CD4-positive, alpha-beta T cell (primary cell): ENCODE measurements around the gene KRTAP16-1. TPM values are rescaled to one million over a fixed set of nuclear protein-coding genes. Genes with fewer than 3 reads are reported as not detected.
"Not testable (repeated sequence)": the region's sequence is repeated elsewhere in the genome, so short reads cannot be mapped to it uniquely, and the experiment has no call there.

ENCODE experiments used
- ATAC-seq: fragments of 200-7000 bp; cut with Tn5 transposase; one replicate; pipeline ENCODE4 v1.10.0; 2022; ENCODE audit warnings: mild to moderate bottlenecking; ENCODE audit not compliant: poor library complexity
- CTCF ChIA-PET: fragments of 350-600 bp; sonication (Branson Sonifier 250); formaldehyde crosslinking; loops from one replicate; lab custom pipeline; 2021; ENCODE audit warnings: antibody characterized with exemption, inconsistent platforms; lab: Charles Lee
- POLR2A ChIA-PET: fragments of 350-600 bp; sonication (Branson Sonifier 250); formaldehyde crosslinking; loops from one replicate; lab custom pipeline; 2021; ENCODE audit warnings: antibody characterized with exemption, inconsistent platforms; lab: Charles Lee
- DNase-seq, 14 experiments: peaks; one replicate each; pipeline ENCODE4 v3.0.0-alpha.2; 2013 to 2020; ENCODE audit warnings: mixed read lengths in 2 of 14
- H3K27ac ChIP-seq, 2 donors: one replicate each; pipeline versions ENCODE4 v1.5.1 to v1.7.0; 2013; ENCODE audit warnings: low read length in 2 of 2, low read depth in 1 of 2, mild to moderate bottlenecking in 1 of 2
- H3K27me3 ChIP-seq, 2 experiments: 1 replicate in 1 of 2; 2 replicates in 1 of 2; pipeline versions ENCODE4 v1.6.1 to v1.7.0; 2013; ENCODE audit warnings: low read length in 2 of 2, control low read depth in 1 of 2, mild to moderate bottlenecking in 1 of 2, moderate library complexity in 1 of 2; ENCODE audit not compliant: insufficient read depth in 2 of 2, control insufficient read depth in 1 of 2
- H3K36me3 ChIP-seq: one replicate; pipeline ENCODE4 v1.6.1; 2013; ENCODE audit warnings: low read length, control low read depth; ENCODE audit not compliant: insufficient read depth
- H3K4me1 ChIP-seq: one replicate; pipeline ENCODE4 v1.6.1; 2013; ENCODE audit warnings: low read length, control low read depth; ENCODE audit not compliant: insufficient read depth
- H3K4me3 ChIP-seq: one replicate; pipeline ENCODE4 v1.5.1; 2013; ENCODE audit warnings: mild to moderate bottlenecking, low read length, moderate library complexity
- H3K9me3 ChIP-seq, 2 experiments: 1 replicate in 1 of 2; 2 replicates in 1 of 2; pipeline versions ENCODE4 v1.6.1 to v1.7.0; 2013; ENCODE audit warnings: low read length in 2 of 2, mild to moderate bottlenecking in 2 of 2, control low read depth in 1 of 2, moderate library complexity in 1 of 2; ENCODE audit not compliant: control insufficient read depth in 1 of 2, insufficient read depth in 1 of 2
- H3K27ac Mint-ChIP-seq: one replicate; pipeline ENCODE4 v1.8.0; 2020; ENCODE audit warnings: mixed read lengths
- H3K27me3 Mint-ChIP-seq: one replicate; pipeline ENCODE4 v1.8.0; 2021; ENCODE audit warnings: mixed read lengths
- H3K36me3 Mint-ChIP-seq: one replicate; pipeline ENCODE4 v1.8.0; 2021; ENCODE audit warnings: low read depth, mixed read lengths
- H3K4me1 Mint-ChIP-seq: one replicate; pipeline ENCODE4 v1.8.0; 2021; ENCODE audit warnings: low read depth, mixed read lengths
- H3K4me3 Mint-ChIP-seq: one replicate; pipeline ENCODE4 v1.8.0; 2020; ENCODE audit warnings: mild to moderate bottlenecking, mixed read lengths
- H3K9me3 Mint-ChIP-seq: one replicate; pipeline ENCODE4 v1.8.0; 2020; ENCODE audit warnings: mixed read lengths
- CTCF ChIP-seq: fragments of 200-600 bp; IDR thresholded peaks from one replicate; pipeline ENCODE4 v1.8.0; 2022; ENCODE audit warnings: antibody characterized with exemption, mild to moderate bottlenecking
- intact Hi-C, 2 experiments: fragments of 100-400 bp; cut with DNase I in 1 of 2; cut with micrococcal nuclease in 1 of 2; formaldehyde crosslinking; loops; one replicate each; pipeline versions ENCODE4 v1.15.1 to v1.9.0; 2023 to 2025; cut with DNase I, micrococcal nuclease
- total RNA-seq, 174 experiments: library from RNA in 2 of 174; stranded (reverse) in 2 of 174; gene quantifications; one replicate each; pipeline ENCODE4 v1.2.3 and lab custom pipeline; 2021 to 2026

KRTAP16-1 gene
- total RNA-seq, 2 experiments from 2014 or later = 1.0 to 1.1 TPM

GRCh38 chr17:41271858-41272257, 37.3 kb downstream of the KRTAP16-1 start:
- no peak overlapping the region for H3K27ac ChIP-seq
- H3K4me3 ChIP-seq = no peak overlapping the region
- CTCF ChIA-PET = no interaction called here
- no peak for DNase-seq
- POLR2A ChIA-PET = no interaction called here
- H3K4me1 Mint-ChIP-seq = no peaks in the 10 kb centered on the region
- H3K27me3 ChIP-seq = no peaks in the 10 kb centered on the region
- H3K27ac Mint-ChIP-seq = no peak overlapping the region
- no peak for ATAC-seq
- H3K36me3 Mint-ChIP-seq = no peaks in the 10 kb centered on the region
- intact Hi-C loops = no loop called here
- no peak for TF ChIP-seq CTCF
- H3K9me3 Mint-ChIP-seq = no peaks in the 10 kb centered on the region
- peaks cover 2% of the 10 kb centered on the region for H3K27me3 Mint-ChIP-seq
- no peaks in the 10 kb centered on the region for H3K4me1 ChIP-seq
- H3K36me3 ChIP-seq = no peaks in the 10 kb centered on the region
- no peak overlapping the region for H3K4me3 Mint-ChIP-seq
- no peaks in the 10 kb centered on the region for H3K9me3 ChIP-seq

- H3K4me3 Mint-ChIP-seq, H3K36me3 Mint-ChIP-seq, H3K27ac ChIP-seq, H3K9me3 Mint-ChIP-seq, ATAC-seq, H3K4me1 Mint-ChIP-seq, POLR2A ChIA-PET, H3K27ac Mint-ChIP-seq, H3K36me3 ChIP-seq, H3K4me1 ChIP-seq, H3K27me3 ChIP-seq, H3K4me3 ChIP-seq, H3K27me3 Mint-ChIP-seq, CTCF ChIA-PET, H3K9me3 ChIP-seq, intact Hi-C loops, DNase-seq: not testable (repeated sequence)
Measured at GRCh38 chr17:41271323-41271722, 37.8 kb downstream of the KRTAP16-1 start.

GRCh38 chr17:41267711-41268110, 41.4 kb downstream of the KRTAP16-1 start:
- DNase-seq = no peak
- no peak overlapping the region for H3K27ac ChIP-seq
- TF ChIP-seq CTCF = no peak
- Mint-ChIP-seq H3K9me3 (no peaks in the 10 kb centered on the region), H3K27me3 (peaks cover 7% of the 10 kb centered on the region), H3K4me1 (peaks cover 8% of the 10 kb centered on the region), H3K27ac (no peak overlapping the region), H3K4me3 (no peak overlapping the region), H3K36me3 (no peaks in the 10 kb centered on the region)
- ChIA-PET CTCF (no interaction called here), POLR2A (no interaction called here)
- no peak for ATAC-seq
- no peaks in the 10 kb centered on the region for H3K4me1 ChIP-seq
- H3K9me3 ChIP-seq = no peaks in the 10 kb centered on the region
- H3K36me3 ChIP-seq = no peaks in the 10 kb centered on the region
- no peaks in the 10 kb centered on the region for H3K27me3 ChIP-seq
- H3K4me3 ChIP-seq = no peak overlapping the region
- intact Hi-C loops = no loop called here

GRCh38 chr17:41265078-41265477, 44.0 kb downstream of the KRTAP16-1 start, which contains the start of gene KRTAP9-6:
Gene KRTAP9-6, plus strand, starts transcription at chr17:41265378. Its CDS starts 0 bp downstream, at chr17:41265378.
- no peak for TF ChIP-seq CTCF

More at GRCh38 chr17:41265078-41265477, 44.0 kb downstream of the KRTAP16-1 start, which contains the start of gene KRTAP9-6:
- no peaks in the 10 kb centered on the region for H3K27me3 ChIP-seq
- ChIA-PET CTCF (no interaction called here), POLR2A (no interaction called here)
- ATAC-seq (no peak), DNase-seq (no peak)
- intact Hi-C loops = no loop called here
- H3K27ac Mint-ChIP-seq = no peak within 1 kb of the TSS
- H3K9me3 Mint-ChIP-seq = no peaks in the 10 kb centered on the region
- H3K9me3 ChIP-seq = no peaks in the 10 kb centered on the region
- H3K4me1 ChIP-seq = no peaks in the 10 kb centered on the region
- H3K36me3 Mint-ChIP-seq = no peaks in the 10 kb centered on the region
- H3K4me3 Mint-ChIP-seq = no peak within 1 kb of the TSS
- H3K4me1 Mint-ChIP-seq = peaks cover 29% of the 10 kb centered on the region
- no peak within 1 kb of the TSS for H3K27ac ChIP-seq
- H3K27me3 Mint-ChIP-seq = peaks cover 10% of the 10 kb centered on the region
- H3K4me3 ChIP-seq = no peak within 1 kb of the TSS
- no peaks in the 10 kb centered on the region for H3K36me3 ChIP-seq
